CD8-positive, alpha-beta memory T cell (primary cell): ENCODE results near the gene KLHL7. TPM values are rescaled to one million over a fixed set of nuclear protein-coding genes. Genes with fewer than 3 reads are reported as not detected.

ENCODE experiments used
- CTCF ChIA-PET: fragments of 350-600 bp; sonication (Branson Sonifier 250); formaldehyde crosslinking; loops from one replicate; lab custom pipeline; 2021; ENCODE audit warnings: antibody characterized with exemption; lab: Charles Lee
- POLR2A ChIA-PET: fragments of 350-600 bp; sonication (Branson Sonifier 250); formaldehyde crosslinking; loops from one replicate; lab custom pipeline; 2021; ENCODE audit warnings: antibody characterized with exemption; lab: Charles Lee
- DNase-seq, 5 donors: peaks; one replicate each; pipeline versions ENCODE4 v3.0.0 to v3.0.0-alpha.2; 2020 to 2022; ENCODE audit warnings: mixed read lengths in 1 of 5
- H3K27ac ChIP-seq: one replicate; pipeline ENCODE4 v1.7.0; 2013; ENCODE audit warnings: low read depth, mild to moderate bottlenecking, low read length, moderate library complexity
- H3K27me3 ChIP-seq: 2 replicates; pipeline ENCODE4 v1.7.0; 2013; ENCODE audit warnings: low read length, mild to moderate bottlenecking; ENCODE audit not compliant: insufficient read depth, poor library complexity, severe bottlenecking
- H3K36me3 ChIP-seq: 2 replicates; pipeline ENCODE4 v1.7.0; 2013; ENCODE audit warnings: mild to moderate bottlenecking, low read length, moderate library complexity; ENCODE audit not compliant: insufficient read depth
- H3K4me1 ChIP-seq: 2 replicates; pipeline ENCODE4 v1.7.0; 2013; ENCODE audit warnings: mild to moderate bottlenecking, low read length, moderate library complexity; ENCODE audit not compliant: insufficient read depth
- H3K4me3 ChIP-seq: 2 replicates; pipeline ENCODE4 v1.7.0; 2013; ENCODE audit warnings: mild to moderate bottlenecking, low read length
- H3K9me3 ChIP-seq: 2 replicates; pipeline ENCODE4 v1.7.0; 2013; ENCODE audit warnings: mild to moderate bottlenecking, low read length
- H3K27ac Mint-ChIP-seq, 8 donors: one replicate each; pipeline ENCODE4 v1.8.0; 2020 to 2021; ENCODE audit warnings: mixed read lengths in 8 of 8, mild to moderate bottlenecking in 6 of 8, inconsistent platforms in 3 of 8, moderate library complexity in 3 of 8
- H3K27me3 Mint-ChIP-seq, 2 donors: one replicate each; pipeline ENCODE4 v1.8.0; 2020 to 2021; ENCODE audit warnings: mixed read lengths in 2 of 2, mild to moderate bottlenecking in 1 of 2, moderate library complexity in 1 of 2
- H3K36me3 Mint-ChIP-seq, 3 donors: one replicate each; pipeline ENCODE4 v1.8.0; 2020 to 2021; ENCODE audit warnings: mixed read lengths in 3 of 3, inconsistent platforms in 1 of 3, mild to moderate bottlenecking in 1 of 3
- H3K4me1 Mint-ChIP-seq, 3 donors: one replicate each; pipeline ENCODE4 v1.8.0; 2020 to 2021; ENCODE audit warnings: mixed read lengths in 3 of 3, inconsistent platforms in 1 of 3, mild to moderate bottlenecking in 1 of 3
- H3K4me3 Mint-ChIP-seq, 7 donors: one replicate each; pipeline ENCODE4 v1.8.0; 2020 to 2021; ENCODE audit warnings: mixed read lengths in 7 of 7, mild to moderate bottlenecking in 6 of 7, moderate library complexity in 4 of 7, inconsistent platforms in 2 of 7
- H3K9me3 Mint-ChIP-seq, 5 donors: one replicate each; pipeline ENCODE4 v1.8.0; 2020 to 2022; ENCODE audit warnings: mixed read lengths in 5 of 5, mild to moderate bottlenecking in 3 of 5, moderate library complexity in 2 of 5, inconsistent platforms in 1 of 5
- polyA plus RNA-seq: library from polyadenylated mRNA; unstranded; fragments of 300-500 nt; fragmentation: Illumina TruSeq; gene quantifications from one replicate; pipeline ENCODE4 v1.2.3, GENCODE V29; 2021
- total RNA-seq, 2 experiments: library from RNA; stranded (reverse); gene quantifications; one replicate each; pipeline ENCODE4 v1.2.3, GENCODE V29; 2021

KLHL7 gene, protein sequence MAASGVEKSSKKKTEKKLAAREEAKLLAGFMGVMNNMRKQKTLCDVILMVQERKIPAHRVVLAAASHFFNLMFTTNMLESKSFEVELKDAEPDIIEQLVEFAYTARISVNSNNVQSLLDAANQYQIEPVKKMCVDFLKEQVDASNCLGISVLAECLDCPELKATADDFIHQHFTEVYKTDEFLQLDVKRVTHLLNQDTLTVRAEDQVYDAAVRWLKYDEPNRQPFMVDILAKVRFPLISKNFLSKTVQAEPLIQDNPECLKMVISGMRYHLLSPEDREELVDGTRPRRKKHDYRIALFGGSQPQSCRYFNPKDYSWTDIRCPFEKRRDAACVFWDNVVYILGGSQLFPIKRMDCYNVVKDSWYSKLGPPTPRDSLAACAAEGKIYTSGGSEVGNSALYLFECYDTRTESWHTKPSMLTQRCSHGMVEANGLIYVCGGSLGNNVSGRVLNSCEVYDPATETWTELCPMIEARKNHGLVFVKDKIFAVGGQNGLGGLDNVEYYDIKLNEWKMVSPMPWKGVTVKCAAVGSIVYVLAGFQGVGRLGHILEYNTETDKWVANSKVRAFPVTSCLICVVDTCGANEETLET
- total RNA-seq: 10 to 100 TPM; 20.4 to 20.9 TPM
- polyA plus RNA-seq: 29.9 TPM

DNA sequence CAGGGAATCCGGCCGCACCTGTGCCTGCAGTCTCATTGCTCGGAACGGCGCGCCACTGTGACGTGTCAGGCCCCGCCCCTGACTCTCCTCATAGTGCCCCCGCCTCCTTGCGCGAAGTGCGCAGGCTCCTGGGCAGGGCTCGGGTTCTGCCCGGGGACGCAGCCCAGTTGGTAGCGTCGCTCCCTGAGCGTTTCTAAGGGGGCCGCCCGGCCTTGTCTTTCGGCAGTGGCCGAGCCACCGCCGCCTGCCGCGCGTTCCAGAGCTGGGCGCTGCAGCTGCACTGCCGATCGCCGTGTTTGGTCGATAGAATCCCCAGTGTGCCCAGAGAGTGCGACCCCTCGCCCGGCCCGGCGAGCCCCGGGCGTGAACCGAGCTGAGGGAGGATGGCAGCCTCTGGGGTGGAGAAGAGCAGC is at the start of gene KLHL7:
KLHL7 (plus strand) TSS at position 142 of the 413 bp plus-strand sequence; CDS start at position 384, 242 bp downstream.
- peaks cover 40 to 55% (median 49%) of the 10 kb centered on the region in 3 donors for H3K4me1 Mint-ChIP-seq
- H3K36me3 Mint-ChIP-seq: peaks cover 0 to 13% (median 2%) of the 10 kb centered on the region in 3 donors
- peak within 1 kb of the TSS; percentile 86 for H3K4me3 ChIP-seq
- DNase-seq: peak; percentile 92 to 96 (median 94)
- no peaks in the 10 kb centered on the region for H3K9me3 Mint-ChIP-seq
- H3K4me1 ChIP-seq: peaks cover 30% of the 10 kb centered on the region
- no peaks in the 10 kb centered on the region for H3K36me3 ChIP-seq
- no peaks in the 10 kb centered on the region for H3K27me3 Mint-ChIP-seq
- H3K27ac ChIP-seq: peak within 1 kb of the TSS; percentile 97
- peak within 1 kb of the TSS; percentile 90 to 99 (median 98) for H3K4me3 Mint-ChIP-seq
- H3K27me3 ChIP-seq: no peaks in the 10 kb centered on the region
- ChIA-PET CTCF (interaction anchor here (1.0 to 2.6 kb wide), 9 partner anchors 8 to 167 kb away, joined by 3 to 11 read pairs (median 5); partner anchors contain the start of gene NUP42), POLR2A (interaction anchor here (0.7 to 2.8 kb wide), 8 partner anchors 75 to 294 kb away, joined by 3 to 26 read pairs (median 8); partner anchors contain the start of genes MALSU1 and TOMM7)
- no peaks in the 10 kb centered on the region for H3K9me3 ChIP-seq
- H3K27ac Mint-ChIP-seq: peak within 1 kb of the TSS; percentile 93 to 99 (median 97)

DNA sequence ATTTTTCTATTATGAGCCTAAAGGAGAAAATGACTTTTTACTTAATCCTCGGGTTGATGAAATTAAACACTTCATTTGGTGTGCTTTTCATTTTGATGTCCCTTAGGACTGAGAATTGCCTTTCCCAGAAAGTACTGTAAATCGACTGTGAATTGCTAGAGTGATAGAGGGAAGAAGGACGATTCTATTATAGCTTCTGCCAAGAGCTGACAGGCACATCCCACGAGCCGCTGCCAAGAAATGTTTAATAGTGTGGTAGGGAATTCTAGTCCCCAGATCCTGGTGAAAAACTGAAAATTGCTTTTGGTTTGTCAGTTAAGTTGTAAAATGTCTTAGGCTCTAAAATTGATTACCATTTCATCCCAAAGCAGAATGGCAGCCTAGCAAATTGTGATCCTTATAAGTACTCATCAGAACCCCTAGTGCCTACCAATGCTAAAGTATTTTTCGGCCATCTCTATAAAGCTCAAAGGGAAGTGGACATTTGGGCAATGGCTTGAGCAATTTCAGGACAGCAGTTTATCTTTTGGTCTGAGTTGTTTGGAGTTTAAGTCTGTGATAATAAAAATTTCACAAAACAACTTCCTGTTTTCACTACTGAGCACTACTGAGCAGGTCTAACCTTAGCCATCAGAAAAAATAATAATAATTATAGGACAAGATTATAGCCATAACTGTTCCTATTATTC is 47.0 kb upstream of the KLHL7 start:
- H3K36me3 ChIP-seq: no peaks in the 10 kb centered on the region
- Mint-ChIP-seq H3K9me3 (no peaks in the 10 kb centered on the region), H3K36me3 (no peaks in the 10 kb centered on the region), H3K27ac (no peak overlapping the region), H3K4me1 (no peaks in the 10 kb centered on the region), H3K4me3 (no peak overlapping the region), H3K27me3 (no peaks in the 10 kb centered on the region)
- no peaks in the 10 kb centered on the region for H3K9me3 ChIP-seq
- H3K27me3 ChIP-seq: no peaks in the 10 kb centered on the region
- no peak overlapping the region for H3K4me3 ChIP-seq
- H3K27ac ChIP-seq: no peak overlapping the region
- ChIA-PET POLR2A (no interaction called here), CTCF (no interaction called here)
- no peaks in the 10 kb centered on the region for H3K4me1 ChIP-seq
- no peak for DNase-seq

DNA sequence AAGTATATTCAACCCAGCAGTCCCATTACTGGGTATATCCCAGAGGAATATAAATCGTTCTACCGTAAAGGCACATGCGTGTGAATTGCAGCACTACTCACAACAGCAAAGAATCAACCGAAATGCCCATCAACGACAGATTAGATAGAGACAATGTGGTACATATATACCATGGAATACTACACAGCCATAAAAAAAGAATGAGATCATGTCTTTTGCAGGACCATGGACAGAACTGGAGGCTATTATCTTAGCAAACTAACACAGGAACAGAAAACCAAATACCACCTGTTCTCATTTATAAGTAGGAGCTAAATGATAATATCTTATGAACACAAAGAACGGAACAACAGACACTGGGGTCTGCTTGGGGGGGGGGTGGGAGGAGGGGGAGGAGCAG is 44.3 kb upstream of the KLHL7 start:
- no peaks in the 10 kb centered on the region for H3K36me3 ChIP-seq
- POLR2A ChIA-PET: no interaction called here
- no peaks in the 10 kb centered on the region for H3K9me3 ChIP-seq
- no peak overlapping the region for H3K27ac ChIP-seq
- no peak for DNase-seq
- Mint-ChIP-seq H3K4me3 (no peak overlapping the region), H3K36me3 (no peaks in the 10 kb centered on the region), H3K4me1 (no peaks in the 10 kb centered on the region), H3K9me3 (no peaks in the 10 kb centered on the region), H3K27ac (no peak overlapping the region), H3K27me3 (peaks cover 0 to 2% of the 10 kb centered on the region in 2 donors)
- H3K4me1 ChIP-seq: no peaks in the 10 kb centered on the region
- CTCF ChIA-PET: no interaction called here
- H3K27me3 ChIP-seq: no peaks in the 10 kb centered on the region
- no peak overlapping the region for H3K4me3 ChIP-seq

DNA sequence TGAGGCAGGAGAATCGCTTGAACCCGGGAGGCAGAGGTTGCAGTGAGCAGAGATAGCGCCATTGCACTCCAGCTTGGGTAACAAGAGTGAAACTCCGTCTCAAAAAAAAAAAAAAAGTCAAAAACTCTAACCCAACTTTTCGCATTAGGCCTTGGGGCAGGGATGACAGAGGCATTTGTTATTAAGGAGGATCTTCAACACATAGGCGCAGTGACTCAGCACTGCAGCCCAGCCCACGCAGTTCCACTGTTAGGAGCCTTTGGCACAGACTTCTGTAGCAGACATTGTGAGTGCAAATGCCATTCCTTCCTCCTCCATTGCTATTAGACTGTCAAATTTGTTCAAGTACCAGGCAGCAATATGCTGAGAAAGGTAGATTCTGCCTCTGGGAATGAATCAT is 43.1 kb upstream of the KLHL7 start:
- Mint-ChIP-seq H3K27me3 (peaks cover 0 to 4% of the 10 kb centered on the region in 2 donors), H3K4me3 (no peak overlapping the region), H3K4me1 (no peaks in the 10 kb centered on the region), H3K36me3 (no peaks in the 10 kb centered on the region), H3K27ac (no peak overlapping the region), H3K9me3 (no peaks in the 10 kb centered on the region)
- Histone ChIP-seq H3K4me3 (no peak overlapping the region), H3K36me3 (no peaks in the 10 kb centered on the region), H3K27ac (no peak overlapping the region), H3K4me1 (no peaks in the 10 kb centered on the region), H3K9me3 (no peaks in the 10 kb centered on the region), H3K27me3 (no peaks in the 10 kb centered on the region)
- POLR2A ChIA-PET: no interaction called here
- DNase-seq: no peak
- CTCF ChIA-PET: no interaction called here

DNA sequence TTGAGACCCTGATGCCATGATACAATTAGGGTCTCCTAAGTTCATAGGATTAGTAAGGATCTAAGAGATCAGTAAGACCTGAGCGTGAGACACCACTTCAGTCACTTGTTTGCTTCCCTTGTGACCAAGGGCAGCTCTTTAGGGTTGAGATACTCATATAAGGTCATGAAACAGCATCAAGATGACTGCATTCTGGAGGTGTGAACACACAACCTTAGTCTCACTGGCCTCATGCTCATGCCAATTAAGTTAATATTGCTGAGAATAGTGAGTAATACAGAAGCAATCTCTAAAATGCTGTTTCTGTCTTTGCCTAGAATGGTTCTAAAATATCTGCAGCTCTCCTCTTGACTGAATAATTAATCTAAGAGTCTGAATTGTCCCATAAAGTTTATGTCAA is 39.6 kb upstream of the KLHL7 start:
- H3K36me3 ChIP-seq: no peaks in the 10 kb centered on the region
- H3K9me3 Mint-ChIP-seq: no peaks in the 10 kb centered on the region
- no peaks in the 10 kb centered on the region for H3K36me3 Mint-ChIP-seq
- ChIA-PET POLR2A (no interaction called here), CTCF (no interaction called here)
- no peaks in the 10 kb centered on the region for H3K9me3 ChIP-seq
- H3K4me1 Mint-ChIP-seq: no peaks in the 10 kb centered on the region
- no peak for DNase-seq
- no peak overlapping the region for H3K4me3 ChIP-seq
- no peaks in the 10 kb centered on the region for H3K4me1 ChIP-seq
- no peak overlapping the region for H3K27ac Mint-ChIP-seq
- H3K27me3 ChIP-seq: no peaks in the 10 kb centered on the region
- H3K27ac ChIP-seq: no peak overlapping the region
- H3K4me3 Mint-ChIP-seq: no peak overlapping the region
- H3K27me3 Mint-ChIP-seq: peaks cover 0 to 4% of the 10 kb centered on the region in 2 donors

DNA sequence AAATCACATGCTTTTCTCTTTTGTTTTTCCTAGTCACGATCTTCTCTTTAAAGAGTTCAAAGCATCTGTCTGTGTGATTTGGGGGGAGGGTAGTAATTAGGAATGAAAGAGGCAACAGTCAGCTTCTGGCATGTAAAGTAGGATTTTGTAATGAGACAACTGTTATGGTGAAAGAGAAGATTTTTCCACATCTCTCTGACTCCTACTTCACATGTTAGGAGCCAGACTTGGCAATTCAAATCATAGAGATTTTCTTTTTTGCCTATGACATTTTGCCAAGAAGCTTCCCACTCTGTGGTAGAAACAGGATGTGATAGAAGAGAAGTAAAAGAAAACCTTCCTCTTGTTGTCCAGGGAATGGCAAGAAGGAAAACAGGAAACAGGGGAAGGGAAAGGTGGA is 38.3 kb upstream of the KLHL7 start:
- Mint-ChIP-seq H3K9me3 (no peaks in the 10 kb centered on the region), H3K27ac (no peak overlapping the region), H3K27me3 (peaks cover 0 to 7% of the 10 kb centered on the region in 2 donors), H3K36me3 (no peaks in the 10 kb centered on the region), H3K4me1 (no peaks in the 10 kb centered on the region), H3K4me3 (no peak overlapping the region)
- Histone ChIP-seq H3K27ac (no peak overlapping the region), H3K4me3 (no peak overlapping the region), H3K36me3 (no peaks in the 10 kb centered on the region), H3K27me3 (no peaks in the 10 kb centered on the region), H3K4me1 (no peaks in the 10 kb centered on the region), H3K9me3 (no peaks in the 10 kb centered on the region)
- ChIA-PET CTCF (no interaction called here), POLR2A (no interaction called here)
- no peak for DNase-seq

DNA sequence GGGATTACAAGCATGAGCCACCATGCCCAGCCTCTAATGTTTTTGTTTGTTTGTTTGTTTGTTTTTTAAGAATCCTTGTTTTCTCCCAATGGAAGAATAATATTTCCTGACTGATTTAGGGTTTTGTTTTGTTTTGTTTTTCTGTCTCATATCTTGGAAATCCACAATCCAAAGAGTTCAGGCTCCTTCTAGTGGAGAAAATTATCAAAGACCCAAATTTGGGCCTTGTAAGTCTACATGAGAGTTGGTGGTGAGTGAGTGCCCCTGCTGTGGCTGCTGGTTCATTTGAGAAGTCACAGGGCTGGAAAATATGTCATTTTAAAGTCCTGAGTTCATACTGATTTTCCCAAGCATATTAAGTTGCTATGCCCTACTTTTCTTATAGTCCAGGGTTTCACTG is 33.5 kb upstream of the KLHL7 start:
- Mint-ChIP-seq H3K27me3 (peaks cover 4 to 9% of the 10 kb centered on the region in 2 donors), H3K4me1 (no peaks in the 10 kb centered on the region), H3K36me3 (no peaks in the 10 kb centered on the region), H3K4me3 (no peak overlapping the region), H3K27ac (no peak overlapping the region), H3K9me3 (no peaks in the 10 kb centered on the region)
- Histone ChIP-seq H3K27ac (no peak overlapping the region), H3K4me1 (no peaks in the 10 kb centered on the region), H3K9me3 (no peaks in the 10 kb centered on the region), H3K36me3 (no peaks in the 10 kb centered on the region), H3K27me3 (no peaks in the 10 kb centered on the region), H3K4me3 (no peak overlapping the region)
- POLR2A ChIA-PET: no interaction called here
- no peak for DNase-seq
- CTCF ChIA-PET: no interaction called here

DNA sequence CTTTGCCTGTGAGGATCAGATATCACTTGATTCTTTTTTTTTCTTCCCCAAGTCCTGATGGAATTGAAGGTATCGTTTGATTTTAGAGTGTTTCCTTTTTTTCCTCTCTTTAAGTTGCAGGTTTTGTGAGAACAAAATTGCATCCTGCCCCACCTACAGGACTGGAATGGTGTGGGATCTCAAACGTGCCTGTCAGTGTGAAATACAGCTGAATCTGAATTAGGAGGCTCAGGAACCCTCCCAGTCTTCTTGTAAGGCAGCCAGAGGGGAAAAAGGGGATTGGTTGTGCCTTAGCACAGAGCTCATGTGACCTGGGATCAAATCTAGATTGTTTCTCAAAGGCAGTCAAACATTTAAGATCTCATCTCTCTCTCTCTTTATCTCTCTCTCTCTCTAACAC is 32.7 kb upstream of the KLHL7 start:
- no peak for DNase-seq
- Histone ChIP-seq H3K4me3 (no peak overlapping the region), H3K27ac (no peak overlapping the region), H3K4me1 (no peaks in the 10 kb centered on the region), H3K36me3 (no peaks in the 10 kb centered on the region), H3K9me3 (no peaks in the 10 kb centered on the region), H3K27me3 (no peaks in the 10 kb centered on the region)
- Mint-ChIP-seq H3K27ac (no peak overlapping the region), H3K4me3 (no peak overlapping the region), H3K9me3 (no peaks in the 10 kb centered on the region), H3K36me3 (no peaks in the 10 kb centered on the region), H3K27me3 (peaks cover 4 to 13% of the 10 kb centered on the region in 2 donors), H3K4me1 (no peaks in the 10 kb centered on the region)
- ChIA-PET CTCF (no interaction called here), POLR2A (no interaction called here)
